GM19023 (cell line): ENCODE results near the gene CD300LG.
"Not testable (repeated sequence)": the region's sequence is repeated elsewhere in the genome, so short reads cannot be mapped to it uniquely, and the experiment has no call there.

Experiments used
- ATAC-seq: cut with Tn5 transposase; IDR thresholded peaks from one replicate; pipeline ENCODE4 v1.9.1; 2021; ENCODE audit warnings: mild to moderate bottlenecking, moderate library complexity; ENCODE audit not compliant: unreplicated experiment

Gene CD300LG

DNA sequence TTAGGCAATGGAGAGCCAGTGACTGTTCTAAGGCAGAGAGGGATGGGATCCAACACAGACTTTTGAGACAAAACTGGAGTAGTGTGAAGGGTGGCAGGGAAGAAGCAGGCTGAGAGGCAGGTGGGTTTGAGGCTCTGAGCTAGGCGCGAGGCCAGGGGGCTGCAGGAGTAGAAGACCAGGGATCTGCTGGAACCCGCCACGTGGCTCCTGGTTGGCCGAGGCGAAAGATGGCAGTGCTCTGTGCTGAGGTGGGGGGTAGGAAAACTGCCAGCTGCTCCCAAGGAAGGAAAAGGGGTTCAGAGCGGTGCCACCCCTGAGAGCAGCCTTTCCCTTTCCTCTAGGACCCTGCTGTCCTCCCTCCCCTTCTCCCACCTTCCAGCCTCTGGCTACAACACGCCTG is 5.6 kb downstream of the CD300LG start:
- ATAC-seq, result no peak

DNA sequence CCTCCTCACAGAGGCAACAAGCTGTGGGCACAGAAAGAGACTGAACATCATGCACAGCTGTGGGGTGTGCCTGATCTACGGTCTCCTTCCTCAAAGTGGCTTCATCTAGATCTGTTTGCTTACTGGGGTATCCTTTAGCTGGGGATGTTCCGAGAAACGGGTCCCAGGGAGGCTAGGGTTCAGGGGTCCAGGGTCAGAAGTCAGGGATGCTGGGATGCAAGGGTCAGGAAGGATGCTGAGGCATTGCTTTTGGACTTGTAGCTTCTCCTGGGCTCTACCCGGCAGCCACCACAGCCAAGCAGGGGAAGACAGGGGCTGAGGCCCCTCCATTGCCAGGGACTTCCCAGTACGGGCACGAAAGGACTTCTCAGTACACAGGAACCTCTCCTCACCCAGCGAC is 6.6 kb downstream of the CD300LG start:
- ATAC-seq, result no peak

DNA sequence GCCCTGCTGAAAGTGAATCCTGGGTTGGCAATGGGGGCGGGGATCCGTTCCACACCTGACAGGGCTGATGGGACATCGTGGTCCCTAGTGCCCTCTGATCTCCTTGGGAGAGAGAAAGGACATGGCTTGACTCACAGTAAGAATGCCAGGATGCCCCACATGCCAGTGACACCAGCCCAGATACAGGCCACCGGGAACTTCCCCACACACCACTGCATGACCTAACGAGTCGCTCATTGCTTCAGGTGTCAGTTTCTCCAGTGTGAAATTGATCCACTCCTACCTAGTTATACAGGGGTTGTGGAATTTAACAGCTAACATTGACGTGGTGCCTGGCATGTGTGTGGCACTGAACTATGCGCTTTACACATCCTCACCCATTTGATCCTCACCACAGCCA is 7.5 kb downstream of the CD300LG start:
- ATAC-seq, result no peak

DNA sequence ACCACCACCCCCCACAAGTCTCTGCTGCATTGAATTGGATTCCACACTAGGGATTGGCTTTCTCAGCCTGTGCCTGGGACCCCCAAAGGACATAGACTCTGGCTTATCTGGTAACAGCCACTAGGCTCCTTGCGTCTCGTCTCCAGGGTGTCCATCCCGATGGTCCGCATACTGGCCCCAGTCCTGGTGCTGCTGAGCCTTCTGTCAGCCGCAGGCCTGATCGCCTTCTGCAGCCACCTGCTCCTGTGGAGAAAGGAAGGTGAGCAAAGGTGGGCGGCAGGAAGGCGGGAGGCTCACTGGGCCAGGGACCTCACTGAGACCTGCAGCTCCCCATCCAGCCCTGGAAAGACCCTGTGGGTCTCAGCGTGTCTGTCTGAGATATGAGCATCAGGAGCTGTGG is 8.1 kb downstream of the CD300LG start:
- no peak for ATAC-seq

DNA sequence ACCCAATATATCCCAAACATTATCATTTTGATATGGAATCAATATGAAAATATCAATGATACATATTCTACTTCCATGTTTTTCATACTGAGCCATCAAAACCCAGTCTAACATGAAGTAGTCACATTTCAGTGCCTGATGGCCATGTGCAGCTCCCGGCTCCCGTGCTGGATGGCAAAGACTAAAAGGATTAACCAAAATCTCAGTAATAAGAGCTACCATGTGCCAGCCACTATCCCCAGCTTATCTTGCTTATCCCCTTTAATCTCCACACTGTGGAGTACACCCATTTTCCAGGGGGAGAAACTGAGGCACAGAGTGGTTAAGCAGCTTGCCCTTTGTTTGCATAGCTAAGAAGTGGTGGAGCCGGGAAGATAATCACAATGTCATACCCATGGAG is 9.2 kb downstream of the CD300LG start:
- no peak for ATAC-seq

DNA sequence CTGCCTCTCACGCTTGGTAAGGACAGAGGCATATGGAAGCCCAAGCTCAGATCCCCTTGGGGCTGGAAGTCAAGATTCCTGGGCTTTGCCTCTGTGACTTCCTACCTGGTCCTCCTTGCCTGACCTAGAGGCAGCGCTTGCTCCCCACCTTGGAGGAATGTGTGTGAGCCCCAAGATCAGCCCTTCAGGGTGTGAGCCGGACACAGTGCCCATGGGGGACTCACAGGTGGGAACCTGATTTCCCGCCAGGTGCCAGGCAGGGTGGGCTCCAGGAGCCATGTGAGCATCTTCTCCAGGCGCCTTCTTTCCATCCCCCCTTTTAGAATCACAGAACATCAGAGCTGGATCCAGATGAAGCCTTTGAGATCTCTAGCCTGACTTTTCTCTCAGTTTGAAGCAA is 10.2 kb downstream of the CD300LG start:
- ATAC-seq, result no peak

DNA sequence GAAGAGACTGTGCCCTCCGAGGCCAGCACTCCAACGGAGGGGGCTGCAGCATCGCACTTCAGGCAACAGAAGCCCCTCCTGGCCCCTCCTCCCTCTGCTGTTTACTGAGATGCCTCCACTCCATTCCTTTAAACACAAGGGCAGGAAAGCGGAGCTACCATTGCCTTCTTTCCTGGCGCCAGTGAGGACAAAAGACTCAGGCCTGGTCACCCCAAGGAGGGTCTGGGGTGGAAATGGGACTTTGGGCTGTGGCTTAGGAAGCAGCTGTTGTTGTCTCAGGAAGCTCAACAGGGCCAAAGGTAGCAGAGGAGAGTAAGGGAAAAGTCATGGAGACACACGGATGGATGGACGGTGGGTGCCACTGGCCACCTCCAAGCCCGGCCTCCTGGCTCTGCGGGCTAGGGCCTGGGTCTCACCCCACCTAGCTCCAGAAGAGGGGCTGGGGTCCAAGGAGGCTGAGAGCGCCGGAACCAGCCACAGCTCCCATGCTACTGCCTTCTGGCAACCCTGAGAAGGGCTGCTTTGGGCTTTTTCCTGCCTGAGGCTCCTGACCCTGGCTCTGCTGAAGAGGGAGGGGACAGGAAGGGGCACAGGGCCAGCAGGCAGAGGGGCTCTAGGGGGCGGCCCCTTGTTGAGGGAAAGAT is 11.1 kb downstream of the CD300LG start:
- no peak for ATAC-seq

DNA sequence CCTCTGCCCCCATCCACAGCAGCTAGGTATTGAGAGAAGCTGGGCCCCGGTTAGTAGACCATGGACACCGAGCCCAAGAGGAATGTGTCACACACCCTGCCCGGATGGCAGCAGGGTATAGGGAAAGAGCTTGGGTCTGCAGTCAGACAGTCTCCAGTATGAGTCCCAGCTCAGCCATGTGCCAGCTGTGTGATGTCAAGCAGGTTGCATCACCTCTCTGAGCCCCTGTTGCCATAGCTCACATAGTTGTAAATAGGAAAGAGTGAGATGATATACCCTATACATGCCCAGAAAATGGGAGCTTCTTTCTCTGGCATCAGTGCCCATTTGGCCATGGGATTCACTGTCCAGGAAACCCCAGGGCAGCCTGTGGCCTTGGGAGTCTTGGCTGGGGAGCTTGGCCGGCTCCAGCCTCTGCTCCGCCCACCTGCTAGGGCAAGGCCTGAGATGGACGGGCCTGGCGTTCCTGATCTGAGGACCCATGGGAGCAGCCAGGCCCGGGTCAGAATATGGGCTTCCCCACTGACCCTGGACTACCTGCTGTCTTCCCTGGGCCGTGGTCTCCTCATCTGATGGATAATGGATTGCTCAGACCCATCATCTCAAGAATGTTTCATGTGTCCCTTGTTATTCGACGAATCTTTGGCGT is 13.2 kb downstream of the CD300LG start:
- ATAC-seq, result no peak

DNA sequence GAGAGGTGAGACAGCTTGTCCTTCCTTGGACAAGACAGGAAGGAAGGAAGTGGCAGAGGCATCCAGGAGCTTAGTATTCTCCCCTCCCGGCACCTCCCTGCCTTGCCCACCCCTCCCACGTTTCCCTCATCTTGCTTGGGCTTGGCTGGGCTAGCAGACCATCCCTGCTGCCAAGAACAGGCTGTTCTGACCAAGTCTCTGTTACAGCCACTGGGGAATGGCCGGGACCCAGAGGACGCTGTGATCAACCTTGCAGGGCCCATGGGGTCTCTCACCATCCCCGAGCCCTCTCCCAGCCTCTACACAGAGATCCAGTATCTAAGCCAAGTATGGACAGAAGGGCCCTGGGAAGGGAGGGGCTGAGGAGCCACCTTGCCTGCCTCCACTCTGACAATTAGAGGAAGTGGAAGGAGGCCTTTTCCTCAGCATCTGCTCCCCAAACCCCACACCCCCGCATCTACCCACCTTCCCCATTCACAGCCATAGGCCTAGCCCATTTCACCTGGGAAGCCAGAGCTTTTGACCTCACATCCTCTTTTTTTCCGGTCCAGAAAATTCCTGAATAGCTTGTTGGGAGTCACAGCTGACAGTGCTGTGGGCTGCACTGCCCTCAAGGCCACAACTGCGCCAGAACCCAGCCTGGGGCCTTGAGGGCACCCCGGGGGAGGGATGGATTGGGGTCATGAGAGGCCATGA is 14.1 kb downstream of the CD300LG start:
- ATAC-seq, result no peak

DNA sequence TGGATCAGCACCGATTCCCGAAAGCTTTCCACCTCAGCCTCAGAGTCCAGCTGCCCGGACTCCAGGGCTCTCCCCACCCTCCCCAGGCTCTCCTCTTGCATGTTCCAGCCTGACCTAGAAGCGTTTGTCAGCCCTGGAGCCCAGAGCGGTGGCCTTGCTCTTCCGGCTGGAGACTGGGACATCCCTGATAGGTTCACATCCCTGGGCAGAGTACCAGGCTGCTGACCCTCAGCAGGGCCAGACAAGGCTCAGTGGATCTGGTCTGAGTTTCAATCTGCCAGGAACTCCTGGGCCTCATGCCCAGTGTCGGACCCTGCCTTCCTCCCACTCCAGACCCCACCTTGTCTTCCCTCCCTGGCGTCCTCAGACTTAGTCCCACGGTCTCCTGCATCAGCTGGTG is 15.0 kb downstream of the CD300LG start:
- no peak for ATAC-seq

DNA sequence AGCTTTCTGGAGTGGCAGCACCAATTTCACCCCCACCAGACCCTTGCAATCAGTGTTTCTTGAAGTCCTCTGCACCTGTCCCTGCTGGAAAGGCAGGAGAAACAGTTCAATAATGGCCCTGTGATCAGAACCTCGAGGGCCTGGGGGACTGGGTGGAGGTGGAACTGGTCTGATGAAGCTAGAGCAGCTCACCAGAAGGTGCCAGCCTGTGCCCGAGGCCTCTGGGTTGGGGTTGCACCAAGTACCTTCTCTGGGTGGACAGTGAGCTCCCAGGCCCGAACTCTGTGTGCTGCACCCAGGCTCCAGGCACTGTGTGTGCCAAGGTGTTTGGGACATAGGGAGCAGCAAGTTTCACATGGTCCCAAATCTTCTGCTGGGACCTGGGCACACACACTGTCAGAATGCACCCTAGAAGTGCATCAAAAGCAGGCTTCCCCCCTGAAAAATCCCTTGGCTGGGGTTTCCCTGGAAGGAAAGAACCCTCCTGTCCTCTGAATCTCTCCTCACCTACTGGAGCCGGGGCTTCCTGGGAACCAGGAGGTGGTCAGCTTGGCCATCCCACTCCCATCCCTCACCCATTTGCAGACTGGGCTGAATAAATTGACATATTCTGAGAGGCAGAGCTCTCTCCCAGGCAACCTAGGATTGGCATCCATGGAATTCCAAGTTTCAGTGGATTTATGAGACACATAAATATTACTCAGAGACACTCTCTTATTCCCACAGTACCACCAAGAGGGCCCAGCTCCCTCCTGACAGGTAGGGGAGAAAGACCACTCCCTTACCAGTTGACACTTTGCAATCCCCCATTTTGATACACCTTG is 17.4 kb downstream of the CD300LG start:
- ATAC-seq, result no peak

DNA sequence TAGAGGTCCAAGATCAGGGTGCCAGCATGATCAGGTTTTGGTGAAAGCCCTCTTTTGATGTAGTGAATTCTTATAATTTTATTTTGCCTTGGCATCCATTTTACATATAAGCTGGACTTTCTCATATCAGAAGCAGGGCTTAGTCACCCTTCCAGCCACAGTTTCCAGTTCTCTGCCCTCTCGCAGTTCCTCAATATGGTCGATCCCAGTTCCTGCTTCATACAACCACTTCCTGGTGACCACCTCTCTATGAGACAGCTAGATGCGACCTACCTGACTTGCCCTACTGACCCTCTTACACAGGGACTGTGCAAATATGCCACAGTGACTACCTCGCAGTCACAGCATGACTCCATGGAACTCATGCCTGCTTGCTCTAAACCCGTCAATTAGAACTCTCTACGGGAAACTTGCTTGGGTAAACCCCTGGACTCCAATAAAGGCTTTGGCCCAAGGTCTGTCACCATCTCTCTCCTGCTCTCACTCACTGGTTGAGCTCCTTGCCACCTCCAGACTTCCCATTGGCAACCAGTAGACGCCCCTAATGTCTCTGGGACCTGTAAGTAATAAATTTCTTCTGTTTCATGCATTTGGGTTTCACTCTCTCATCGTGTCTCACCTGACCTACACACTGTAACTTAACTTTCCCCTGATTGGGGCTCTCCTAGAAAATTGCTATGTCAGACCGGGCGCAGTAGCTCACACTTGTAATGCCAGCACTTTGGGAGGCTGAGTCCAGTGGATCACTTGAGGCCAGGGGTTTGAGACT is 21.4 kb downstream of the CD300LG start:
- no peak for ATAC-seq

DNA sequence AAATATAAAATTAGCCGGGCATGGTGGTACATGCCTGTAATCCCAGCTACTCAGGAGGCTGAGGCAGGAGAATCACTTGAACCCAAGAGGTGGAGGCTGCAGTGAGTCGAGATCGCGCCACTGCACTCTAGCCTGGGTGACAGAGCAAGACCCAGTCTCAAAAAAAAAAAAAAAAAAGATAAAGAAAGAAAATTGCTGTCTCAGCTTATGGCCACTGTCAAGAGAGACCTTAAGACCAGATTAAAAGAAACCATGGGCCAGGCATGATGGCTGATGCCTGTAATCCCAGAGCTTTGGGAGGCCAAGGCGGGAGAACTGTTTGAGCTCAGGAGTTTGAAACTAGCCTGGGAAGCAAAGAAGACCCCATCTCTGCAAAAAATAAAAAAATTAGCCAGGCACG is 22.1 kb downstream of the CD300LG start:
- ATAC-seq, result not testable (repeated sequence)

DNA sequence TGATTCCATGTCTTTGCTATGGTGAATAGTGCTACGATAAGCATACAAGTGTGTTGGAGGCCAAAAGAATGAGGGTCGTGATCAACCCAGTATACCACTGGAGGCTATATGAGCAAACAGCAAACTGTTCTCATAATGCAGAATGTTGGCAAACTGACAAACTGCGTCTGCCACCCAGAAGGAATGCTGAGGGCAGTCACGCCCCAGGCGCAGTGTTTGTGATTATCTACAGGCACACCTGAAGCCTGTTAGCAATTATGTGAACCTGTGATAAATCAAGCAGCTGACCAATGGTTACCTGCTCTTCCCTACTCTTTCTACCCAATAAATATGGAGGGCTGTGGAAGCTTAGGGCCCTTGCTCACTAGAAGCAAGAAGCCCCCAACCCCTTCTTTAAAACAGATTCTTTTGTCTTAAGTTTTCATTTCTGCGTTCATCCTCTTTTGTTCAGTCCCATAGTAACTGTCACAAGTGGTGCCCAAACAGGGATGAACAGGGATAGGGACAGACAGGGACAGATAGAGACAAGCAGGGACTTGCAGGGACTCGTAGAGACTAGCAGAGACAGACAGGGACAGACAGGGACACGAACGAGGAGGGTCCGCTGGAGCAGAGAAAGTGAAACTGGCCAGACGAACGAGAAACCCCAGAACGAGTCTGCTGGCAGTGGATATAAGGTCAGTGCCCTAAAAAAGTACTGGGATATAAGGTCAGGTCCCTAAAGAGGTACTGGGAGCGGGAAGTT is 25.1 kb downstream of the CD300LG start:
- no peak for ATAC-seq

DNA sequence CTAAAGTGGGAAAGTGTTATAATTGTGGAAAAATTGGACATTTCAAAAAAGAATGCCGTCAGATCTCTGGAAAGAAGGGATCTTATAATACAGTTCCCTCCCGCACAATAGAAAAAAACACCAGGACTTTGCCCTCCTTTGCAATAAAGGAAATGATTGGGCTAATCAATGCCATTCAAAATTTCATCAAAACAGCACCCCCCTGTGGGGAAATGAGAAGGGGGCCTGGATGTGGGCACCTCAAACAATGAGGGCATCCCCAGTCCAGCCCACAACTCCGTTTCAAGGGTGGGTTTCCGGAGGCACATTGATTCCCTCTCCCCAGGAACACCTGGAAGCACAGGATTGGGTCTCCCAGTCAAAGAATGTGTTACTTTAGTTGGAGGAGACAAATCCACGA is 26.1 kb downstream of the CD300LG start:
- ATAC-seq, result no peak

DNA sequence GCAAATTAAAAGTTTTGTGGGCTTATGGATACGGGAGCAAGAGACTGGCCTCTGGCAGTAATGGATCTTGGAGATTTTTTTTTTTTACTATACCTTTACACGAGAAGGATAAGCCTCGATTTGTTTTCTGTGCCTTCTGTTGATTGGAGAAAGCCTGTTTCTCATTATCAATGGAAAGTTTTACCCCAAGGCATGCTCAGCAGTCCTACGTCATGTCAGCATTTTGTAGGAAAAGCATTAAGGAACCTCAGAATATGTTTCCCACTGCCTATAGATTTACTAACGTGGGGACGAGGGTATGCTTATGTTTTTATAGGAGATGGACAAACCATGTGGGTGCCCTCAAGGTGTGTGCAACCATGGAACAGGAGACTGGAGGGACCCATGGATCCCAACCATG is 26.8 kb downstream of the CD300LG start:
- ATAC-seq, result no peak

DNA sequence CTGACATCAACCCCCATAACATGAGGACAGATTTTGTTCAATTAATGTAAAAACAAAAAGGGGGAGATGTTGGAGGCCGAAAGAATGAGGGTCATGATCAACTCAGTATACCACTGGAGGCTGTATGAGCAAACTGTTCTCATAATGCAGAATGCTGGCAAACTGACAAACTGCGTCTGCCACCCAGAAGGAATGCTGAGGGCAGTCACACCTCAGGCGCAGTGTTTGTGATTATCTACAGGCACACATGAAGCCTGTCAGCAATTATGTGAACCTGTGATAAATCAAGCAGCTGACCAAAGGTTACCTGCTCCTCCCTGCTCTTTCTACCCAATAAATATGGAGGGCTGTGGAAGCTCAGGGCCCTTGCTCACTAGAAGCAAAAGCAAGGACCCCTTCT is 27.3 kb downstream of the CD300LG start:
- no peak for ATAC-seq

DNA sequence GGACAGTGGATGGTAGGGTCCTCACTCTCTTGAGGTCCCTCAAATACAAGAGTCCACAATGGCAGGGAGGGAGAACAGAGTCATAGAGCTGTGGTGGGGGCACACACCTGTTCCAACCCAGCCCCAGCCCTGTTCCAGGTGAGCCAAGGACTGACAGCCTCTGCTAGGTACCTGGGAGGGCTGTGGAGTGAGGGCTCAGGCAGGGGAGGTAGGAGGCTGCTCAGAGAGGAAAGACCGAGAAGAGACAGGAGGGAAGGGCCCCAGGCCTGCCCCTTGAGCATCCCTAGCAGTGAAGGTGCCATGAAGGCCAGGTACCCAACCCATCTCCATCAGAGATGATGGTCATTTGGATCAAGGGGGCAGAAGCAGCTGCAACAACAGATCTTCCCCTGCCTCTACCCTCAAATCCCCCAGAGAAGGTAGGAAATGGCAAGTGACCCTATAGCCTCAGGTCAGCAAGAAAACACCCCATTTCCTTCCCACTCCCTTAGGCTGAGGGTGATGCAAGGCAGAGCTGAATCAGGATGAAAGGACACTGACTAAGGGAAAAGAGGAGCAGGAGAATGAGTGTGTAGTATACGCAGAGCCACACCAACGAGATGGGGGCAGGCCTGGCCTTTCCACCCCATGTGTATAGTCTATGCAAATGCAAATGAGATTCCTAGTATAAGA is 28.6 kb downstream of the CD300LG start:
- no peak for ATAC-seq

DNA sequence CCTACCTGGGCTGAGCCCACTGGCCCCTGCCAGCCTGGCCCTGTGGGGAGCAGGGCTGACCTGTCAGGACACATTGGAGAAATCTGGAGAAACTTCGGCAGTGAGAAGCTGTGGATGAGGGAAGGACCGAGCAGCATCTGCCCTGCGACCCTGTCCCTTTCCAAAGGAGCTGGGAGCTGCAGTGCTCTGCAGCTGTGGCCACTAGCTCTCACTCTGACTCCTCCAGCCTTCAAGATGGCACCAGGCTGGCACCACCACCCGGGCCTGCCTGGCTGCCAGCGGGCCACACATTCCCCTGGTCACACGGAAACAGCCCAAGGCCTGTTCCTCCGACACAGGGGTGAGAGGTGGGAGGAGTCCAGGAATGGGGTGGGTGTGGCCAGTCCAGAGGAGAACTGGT is 30.1 kb downstream of the CD300LG start:
- no peak for ATAC-seq
